AG09319 (cell line): ENCODE measurements around the gene PAX2.

Source experiments
- DNase-seq: peaks from one replicate; pipeline ENCODE4 v3.0.0-alpha.2; 2010; ENCODE audit warnings: low read depth; ENCODE audit errors: extremely low read depth
- TF ChIP-seq, protein P1 (sequence below): IDR thresholded peaks from 2 replicates; pipeline ENCODE4 v1.5.1; 2011; ENCODE audit warnings: low read depth, mild to moderate bottlenecking, inconsistent platforms, low read length, moderate library complexity

PAX2 gene

DNA sequence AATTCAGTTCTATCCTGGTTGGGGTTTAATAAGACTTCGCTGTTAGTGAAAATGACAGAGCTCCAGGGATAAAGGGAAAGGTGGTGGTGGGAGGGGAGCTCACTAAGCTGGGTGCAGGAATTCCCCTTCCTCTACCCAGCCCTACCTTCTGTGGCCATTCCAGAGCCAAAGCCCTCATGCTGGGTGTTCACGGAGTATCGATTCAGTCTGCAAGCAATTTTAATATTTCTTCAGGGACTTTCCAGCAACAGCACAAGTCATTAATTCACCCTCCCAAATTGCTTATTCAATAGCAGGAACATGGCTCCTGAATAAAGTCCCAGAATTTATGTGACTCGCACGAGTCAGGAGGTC, 22.0 kb downstream of the PAX2 start:
- no peak for DNase-seq
- TF ChIP-seq, protein P1, sequence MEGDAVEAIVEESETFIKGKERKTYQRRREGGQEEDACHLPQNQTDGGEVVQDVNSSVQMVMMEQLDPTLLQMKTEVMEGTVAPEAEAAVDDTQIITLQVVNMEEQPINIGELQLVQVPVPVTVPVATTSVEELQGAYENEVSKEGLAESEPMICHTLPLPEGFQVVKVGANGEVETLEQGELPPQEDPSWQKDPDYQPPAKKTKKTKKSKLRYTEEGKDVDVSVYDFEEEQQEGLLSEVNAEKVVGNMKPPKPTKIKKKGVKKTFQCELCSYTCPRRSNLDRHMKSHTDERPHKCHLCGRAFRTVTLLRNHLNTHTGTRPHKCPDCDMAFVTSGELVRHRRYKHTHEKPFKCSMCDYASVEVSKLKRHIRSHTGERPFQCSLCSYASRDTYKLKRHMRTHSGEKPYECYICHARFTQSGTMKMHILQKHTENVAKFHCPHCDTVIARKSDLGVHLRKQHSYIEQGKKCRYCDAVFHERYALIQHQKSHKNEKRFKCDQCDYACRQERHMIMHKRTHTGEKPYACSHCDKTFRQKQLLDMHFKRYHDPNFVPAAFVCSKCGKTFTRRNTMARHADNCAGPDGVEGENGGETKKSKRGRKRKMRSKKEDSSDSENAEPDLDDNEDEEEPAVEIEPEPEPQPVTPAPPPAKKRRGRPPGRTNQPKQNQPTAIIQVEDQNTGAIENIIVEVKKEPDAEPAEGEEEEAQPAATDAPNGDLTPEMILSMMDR = no peak

DNA sequence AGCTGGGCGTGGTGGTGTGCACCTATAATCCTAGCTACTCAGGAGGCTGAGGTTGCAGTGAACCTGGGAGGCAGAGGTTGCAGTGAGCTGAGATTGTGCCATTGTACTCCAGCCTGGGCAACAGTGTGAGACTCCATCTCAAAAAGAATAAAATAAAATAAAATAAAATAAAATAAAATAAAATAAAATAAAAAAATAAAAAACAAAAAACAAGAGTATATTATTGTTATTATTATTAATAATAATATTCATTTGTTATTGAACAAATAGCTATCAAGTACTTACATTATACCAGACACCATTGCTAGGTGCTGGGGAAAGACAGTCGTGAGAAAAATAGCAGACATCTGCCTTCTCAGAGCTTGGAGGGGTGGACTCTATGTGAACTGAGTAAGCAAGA, 24.1 kb downstream of the PAX2 start:
- no peak for DNase-seq
- TF ChIP-seq, protein P1 = no peak

DNA sequence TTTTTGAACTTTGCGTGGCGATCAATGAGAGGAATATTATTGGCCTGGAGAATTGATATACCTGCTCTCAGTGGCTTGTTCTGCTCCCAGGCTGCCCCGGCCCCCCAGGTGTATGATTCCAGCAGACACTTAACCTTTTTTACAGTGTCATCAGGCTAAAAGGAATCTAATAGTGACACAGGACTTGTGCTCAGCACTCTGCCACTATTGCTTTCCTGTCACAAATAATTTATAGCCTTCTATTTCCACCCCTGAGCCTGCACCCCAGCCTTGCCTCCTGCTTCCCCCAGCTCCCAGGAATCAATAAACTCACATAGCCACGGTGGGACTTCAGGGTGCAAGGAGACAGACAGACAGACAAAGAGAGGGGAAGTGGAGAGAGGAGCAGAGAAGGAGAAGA, 28.3 kb downstream of the PAX2 start:
- no peak for DNase-seq
- TF ChIP-seq, protein P1 = no peak

DNA sequence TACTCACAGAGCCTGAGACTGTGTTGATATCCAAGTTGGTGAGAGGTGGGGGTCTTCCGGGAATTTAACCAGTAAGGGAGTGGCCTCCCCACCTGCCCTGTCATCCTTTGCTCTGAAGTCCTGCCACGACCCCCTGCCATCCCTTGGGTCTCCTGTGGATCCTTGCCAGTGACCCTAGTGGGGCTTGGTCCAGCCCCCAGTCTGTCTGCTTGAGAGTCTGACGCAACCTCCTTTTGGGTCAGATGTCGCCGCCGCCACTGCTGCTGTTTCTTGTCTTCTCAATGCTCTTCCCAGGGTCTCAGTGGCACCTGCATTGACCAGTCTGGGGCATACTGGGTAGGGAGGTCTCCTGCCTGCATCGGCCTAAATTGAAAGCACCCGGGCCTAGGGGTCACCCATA, 28.8 kb downstream of the PAX2 start:
- TF ChIP-seq, protein P1 = no peak
- no peak for DNase-seq

DNA sequence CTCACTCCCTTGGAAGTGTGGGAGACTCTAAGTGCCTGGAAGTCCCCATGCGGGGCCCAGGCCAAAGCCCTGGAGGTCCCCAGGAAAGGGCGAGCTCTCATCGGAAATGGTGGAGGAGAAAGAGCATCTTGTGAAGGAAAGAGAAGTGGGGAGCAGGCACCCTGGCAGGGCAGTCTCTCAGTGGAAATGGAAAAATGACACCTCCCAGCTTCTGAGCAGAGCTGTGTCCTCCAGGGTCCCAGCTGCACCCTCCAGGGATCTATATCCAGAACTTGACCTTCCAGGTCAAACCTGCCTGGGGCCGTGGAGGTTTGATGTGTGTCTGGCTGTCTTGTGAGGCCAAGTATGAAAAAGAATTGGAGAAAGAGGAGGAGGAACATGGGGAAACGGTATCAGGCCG, 29.5 kb downstream of the PAX2 start:
- no peak for DNase-seq
- TF ChIP-seq, protein P1 = no peak

DNA sequence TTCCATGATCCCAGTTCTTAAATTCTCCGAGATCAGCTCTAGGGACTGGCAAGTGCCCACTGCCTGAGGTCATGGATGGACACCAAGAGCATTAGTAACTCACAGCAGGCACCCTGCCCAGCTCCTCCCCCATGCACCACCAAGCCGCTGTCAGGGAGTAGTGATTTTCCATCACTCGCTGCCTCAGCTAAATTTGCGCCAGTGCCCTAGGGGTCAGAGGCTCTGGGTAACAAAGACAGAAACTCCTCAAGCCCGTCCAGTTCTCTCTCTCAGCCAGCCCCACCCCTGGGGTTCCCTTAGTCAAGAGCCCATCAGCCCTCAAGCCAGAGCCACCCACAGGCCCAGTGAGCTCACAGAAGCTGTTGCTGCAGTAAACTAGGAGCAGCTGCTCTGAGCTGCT, 30.0 kb downstream of the PAX2 start:
- no peak for DNase-seq
- TF ChIP-seq, protein P1 = no peak

DNA sequence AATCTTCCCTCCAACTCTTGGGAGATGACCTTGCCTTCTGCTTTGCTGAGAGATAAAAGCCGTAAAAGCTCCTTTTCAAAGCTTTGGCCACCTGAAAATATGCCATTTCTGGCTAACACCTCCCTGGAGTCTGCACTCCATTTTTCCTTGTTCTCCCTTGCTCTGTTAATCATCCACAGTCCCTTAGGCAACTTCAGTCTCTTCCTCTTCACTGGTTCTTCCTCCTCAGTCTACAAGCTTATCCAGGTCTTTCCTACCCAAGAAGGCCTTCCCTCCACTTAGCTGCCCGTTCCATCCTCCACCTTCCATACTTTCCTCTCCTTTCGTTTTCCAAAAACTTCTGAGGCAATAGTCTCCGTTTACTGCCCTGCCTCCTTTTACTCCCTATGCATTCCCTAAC, 30.5 kb downstream of the PAX2 start:
- no peak for DNase-seq
- TF ChIP-seq, protein P1 = no peak

DNA sequence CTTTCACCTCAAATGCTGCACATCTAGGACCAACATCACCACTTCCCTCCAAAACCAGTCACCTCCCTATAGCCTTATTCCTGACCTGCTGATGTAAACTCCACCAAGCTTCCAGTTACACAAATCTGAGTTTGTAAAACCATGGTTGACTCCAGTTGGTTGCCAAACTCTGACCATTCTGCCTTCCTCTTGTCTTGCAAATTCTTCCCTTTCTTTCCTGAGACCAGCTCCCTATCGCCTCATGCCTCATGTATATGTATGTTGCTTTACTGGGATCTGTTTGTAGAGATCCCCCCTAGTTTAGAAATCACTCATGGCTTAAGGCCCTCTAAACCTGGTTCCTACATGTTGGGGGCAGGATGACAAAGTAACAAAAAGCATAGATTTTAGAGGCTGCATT, 31.3 kb downstream of the PAX2 start:
- no peak for DNase-seq
- TF ChIP-seq, protein P1 = no peak
